Caco-2 (cell line): ENCODE data around the gene TTC9. TPM values are rescaled to one million over a fixed set of nuclear protein-coding genes. Genes with fewer than 3 reads are reported as not detected.

Source experiments
- BruUV-seq: library from RNA; stranded (reverse); fragments of 400-500 nt; replicated peaks from 2 replicates; lab custom pipeline; 2021; lab: Mats Ljungman, UMichigan
- CTCF ChIA-PET: fragments of 300-600 bp; sonication (Branson Sonifier 250); formaldehyde crosslinking; loops from one replicate; lab custom pipeline; 2022; ENCODE audit warnings: antibody characterized with exemption; lab: Charles Lee
- POLR2A ChIA-PET: fragments of 300-600 bp; sonication (Branson Sonifier 250); formaldehyde crosslinking; loops from one replicate; lab custom pipeline; 2022; ENCODE audit warnings: antibody characterized with exemption; lab: Charles Lee
- DNase-seq, 2 experiments: peaks; one replicate each; pipeline versions ENCODE4 v3.0.0 to v3.0.0-alpha.2; 2020 to 2022
- H3K27me3 ChIP-seq: replicated peaks from 2 replicates; pipeline ENCODE4 v1.6.0; 2011; ENCODE audit warnings: low read length; ENCODE audit not compliant: control insufficient read depth, insufficient read depth
- H3K36me3 ChIP-seq: 2 replicates; pipeline ENCODE4 v1.5.1; 2011; ENCODE audit warnings: low read length; ENCODE audit not compliant: control insufficient read depth, insufficient read depth
- H3K4me1 ChIP-seq: fragments of 250-450 bp; sonication (Bioruptor Pico); 2 replicates; pipeline ENCODE4 v1.5.1; 2020; ENCODE audit warnings: mild to moderate bottlenecking
- H3K4me3 ChIP-seq: 2 replicates; pipeline ENCODE4 v1.5.1; 2011; ENCODE audit warnings: low read depth, mild to moderate bottlenecking, control low read depth, low read length
- H3K9me3 ChIP-seq: fragments of 250-450 bp; sonication (Bioruptor Pico); 2 replicates; pipeline ENCODE4 v1.5.1; 2020; ENCODE audit warnings: mild to moderate bottlenecking, moderate library complexity
- H3K27ac Mint-ChIP-seq: one replicate; pipeline ENCODE4 v1.8.0; 2022; ENCODE audit warnings: mixed read lengths; ENCODE audit not compliant: unreplicated experiment
- H3K27me3 Mint-ChIP-seq: one replicate; pipeline ENCODE4 v1.8.0; 2022; ENCODE audit warnings: mixed read lengths; ENCODE audit not compliant: insufficient read depth, unreplicated experiment
- H3K36me3 Mint-ChIP-seq: one replicate; pipeline ENCODE4 v1.8.0; 2022; ENCODE audit warnings: mild to moderate bottlenecking, mixed read lengths; ENCODE audit not compliant: insufficient read depth, unreplicated experiment
- H3K4me1 Mint-ChIP-seq: one replicate; pipeline ENCODE4 v1.8.0; 2022; ENCODE audit warnings: low read depth, mixed read lengths; ENCODE audit not compliant: unreplicated experiment
- H3K4me3 Mint-ChIP-seq: one replicate; pipeline ENCODE4 v1.8.0; 2022; ENCODE audit warnings: mild to moderate bottlenecking, moderate library complexity, mixed read lengths; ENCODE audit not compliant: unreplicated experiment
- H3K9me3 Mint-ChIP-seq: one replicate; pipeline ENCODE4 v1.8.0; 2022; ENCODE audit warnings: mixed read lengths; ENCODE audit not compliant: unreplicated experiment
- CTCF ChIP-seq, 2 experiments: fragments of 200-600 bp in 1 of 2; IDR thresholded peaks; 1 replicate in 1 of 2; 2 replicates in 1 of 2; pipeline versions ENCODE4 v1.5.1 to v1.8.0; 2011 to 2022; ENCODE audit warnings: antibody characterized with exemption in 1 of 2, control low read depth in 1 of 2, inconsistent platforms in 1 of 2, low read depth in 1 of 2, low read length in 1 of 2, mild to moderate bottlenecking in 1 of 2, moderate library complexity in 1 of 2; ENCODE audit not compliant: insufficient read depth in 1 of 2, severe bottlenecking in 1 of 2, unreplicated experiment in 1 of 2
- intact Hi-C: fragments of 100-400 bp; cut with micrococcal nuclease; formaldehyde crosslinking; loops from one replicate; pipeline ENCODE4 v1.10.0; 2022; ENCODE audit not compliant: unreplicated experiment
- total RNA-seq: library from RNA; stranded (reverse); gene quantifications from 2 replicates; pipeline ENCODE4 v1.2.3, GENCODE V29; 2022

The TTC9 gene
- total RNA-seq, 1 experiment from 2014 or later, result 4.6 TPM

GRCh38 chr14:70616646-70617045 is 25.1 kb upstream of the TTC9 start:
- BruUV-seq, result no TSS peak
- POLR2A ChIA-PET, result no interaction called here
- intact Hi-C loops, result no loop called here

GRCh38 chr14:70618314-70618713 is 23.4 kb upstream of the TTC9 start:
- H3K27ac Mint-ChIP-seq, result no peak overlapping the region
- Histone ChIP-seq H3K4me1 (no peaks in the 10 kb centered on the region), H3K4me3 (no peak overlapping the region), H3K36me3 (no peaks in the 10 kb centered on the region), H3K27me3 (no peaks in the 10 kb centered on the region), H3K9me3 (no peaks in the 10 kb centered on the region)
- intact Hi-C loops, result no loop called here
- peaks cover 3% of the 10 kb centered on the region for H3K27me3 Mint-ChIP-seq
- POLR2A ChIA-PET, result interaction anchor here (0.6 kb wide), 1 partner anchor 191 kb away, joined by 8 read pairs; no protein-coding TSS in a partner anchor
- no TSS peak for BruUV-seq
- no peak overlapping the region for H3K4me3 Mint-ChIP-seq
- no peak for DNase-seq
- no peak for TF ChIP-seq CTCF (IDR thresholded peaks at IDR 0.05; ENCODE audit: insufficient read depth in 1 of 2, low read depth in 1 of 2, low read length in 1 of 2, severe bottlenecking in 1 of 2, unreplicated experiment in 1 of 2)
- no peaks in the 10 kb centered on the region for H3K9me3 Mint-ChIP-seq
- no peaks in the 10 kb centered on the region for H3K4me1 Mint-ChIP-seq
- CTCF ChIA-PET, result interaction anchor here (1.2 kb wide), 1 partner anchor 95 kb away, joined by 3 read pairs; no protein-coding TSS in a partner anchor
- H3K36me3 Mint-ChIP-seq, result no peaks in the 10 kb centered on the region

More at GRCh38 chr14:70616646-70617045, 25.1 kb upstream of the TTC9 start:
- CTCF ChIA-PET, result no interaction called here
- no peak overlapping the region for H3K4me3 Mint-ChIP-seq
- no peak for DNase-seq
- H3K36me3 Mint-ChIP-seq, result no peaks in the 10 kb centered on the region
- no peak overlapping the region for H3K27ac Mint-ChIP-seq
- H3K27me3 Mint-ChIP-seq, result peaks cover 3% of the 10 kb centered on the region
- H3K9me3 ChIP-seq, result no peaks in the 10 kb centered on the region
- no peaks in the 10 kb centered on the region for H3K27me3 ChIP-seq
- no peak for TF ChIP-seq CTCF (IDR thresholded peaks at IDR 0.05; ENCODE audit: insufficient read depth in 1 of 2, low read depth in 1 of 2, low read length in 1 of 2, severe bottlenecking in 1 of 2, unreplicated experiment in 1 of 2)
- H3K4me1 ChIP-seq, result no peaks in the 10 kb centered on the region
- H3K4me3 ChIP-seq, result no peak overlapping the region
- H3K9me3 Mint-ChIP-seq, result no peaks in the 10 kb centered on the region
- no peaks in the 10 kb centered on the region for H3K4me1 Mint-ChIP-seq
- H3K36me3 ChIP-seq, result no peaks in the 10 kb centered on the region

- CTCF ChIA-PET, result no interaction called here
- H3K27me3 Mint-ChIP-seq, result peaks cover 3% of the 10 kb centered on the region
- H3K4me1 Mint-ChIP-seq, result no peaks in the 10 kb centered on the region
- H3K4me3 Mint-ChIP-seq, result no peak overlapping the region
- POLR2A ChIA-PET, result no interaction called here
- no peaks in the 10 kb centered on the region for H3K9me3 Mint-ChIP-seq
- Histone ChIP-seq H3K4me3 (no peak overlapping the region), H3K4me1 (no peaks in the 10 kb centered on the region), H3K9me3 (no peaks in the 10 kb centered on the region), H3K27me3 (no peaks in the 10 kb centered on the region), H3K36me3 (no peaks in the 10 kb centered on the region)
- DNase-seq, result no peak
- no peaks in the 10 kb centered on the region for H3K36me3 Mint-ChIP-seq
- TF ChIP-seq CTCF (IDR thresholded peaks at IDR 0.05; ENCODE audit: insufficient read depth in 1 of 2, low read depth in 1 of 2, low read length in 1 of 2, severe bottlenecking in 1 of 2, unreplicated experiment in 1 of 2), result no peak
- BruUV-seq, result no TSS peak
- intact Hi-C loops, result no loop called here
- no peak overlapping the region for H3K27ac Mint-ChIP-seq
Observed at GRCh38 chr14:70619708-70620107, 22.0 kb upstream of the TTC9 start.
